Islet precursor cell (in vitro differentiated cells): ENCODE results near the gene CACNB4.
"Not testable (repeated sequence)": the region's sequence is repeated elsewhere in the genome, so short reads cannot be mapped to it uniquely, and the experiment has no call there.

ENCODE experiments used
- DNase-seq: peaks from one replicate; pipeline ENCODE4 v3.0.0-alpha.2; 2018

The CACNB4 gene

GRCh38 chr2:152016181-152017120, 82.4 kb downstream of the CACNB4 start:
- DNase-seq = no peak

GRCh38 chr2:152015552-152015951, 83.3 kb downstream of the CACNB4 start:
- DNase-seq = no peak

DNA sequence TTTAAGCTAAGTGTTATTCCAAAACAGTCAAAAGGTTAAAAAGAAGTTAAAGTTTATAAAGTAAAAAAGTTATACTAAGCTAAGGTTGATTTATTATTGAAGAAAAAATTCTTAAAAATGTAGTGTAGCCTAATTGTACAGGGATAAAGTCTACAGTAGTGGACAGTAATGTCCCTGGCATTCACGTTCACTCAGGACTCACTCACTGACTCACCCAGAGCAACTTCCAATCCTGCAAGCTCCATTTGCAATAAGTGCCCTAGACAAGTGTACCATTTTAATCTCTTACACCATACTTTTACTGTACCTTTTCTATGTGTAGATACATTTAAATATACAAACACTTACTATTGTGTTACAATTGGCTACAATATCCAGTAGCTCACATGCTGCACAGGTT, 86.1 kb downstream of the CACNB4 start:
- no peak for DNase-seq

DNA sequence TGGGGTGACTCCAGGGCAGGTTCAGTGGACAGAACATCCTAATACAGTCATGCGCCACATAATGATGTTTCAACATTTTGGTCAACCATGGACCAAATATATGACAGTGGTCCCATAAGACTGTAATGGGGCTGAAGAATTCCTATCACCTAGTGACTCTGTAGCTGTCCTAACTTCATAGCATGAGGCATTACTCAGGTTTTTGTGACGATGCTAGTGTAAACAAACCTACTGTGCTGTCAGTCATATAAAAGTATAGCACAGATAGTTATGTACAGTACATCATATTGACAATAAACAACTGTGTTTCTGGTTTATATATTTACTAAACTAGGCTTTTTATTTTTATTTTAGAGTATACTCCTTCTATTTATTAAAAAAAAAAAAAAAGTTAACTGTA, 87.1 kb downstream of the CACNB4 start:
- DNase-seq = no peak

DNA sequence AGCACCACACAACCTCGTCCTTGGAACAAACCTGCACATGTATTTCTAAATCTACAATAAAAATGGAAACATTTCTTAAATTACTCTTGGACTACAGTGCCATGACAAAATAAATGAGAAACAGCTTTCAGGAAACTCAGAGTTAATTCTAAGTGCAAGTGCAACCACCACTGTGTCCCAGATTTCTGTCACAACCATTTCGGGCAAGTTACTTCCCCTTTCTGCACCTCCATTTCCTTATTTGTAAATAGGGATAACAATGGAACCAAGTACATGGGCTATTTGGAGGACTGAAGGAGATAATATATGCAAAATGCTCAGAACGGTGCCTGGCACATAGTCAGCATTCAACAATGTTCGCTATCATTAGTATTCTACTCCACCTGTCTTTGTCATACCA, 93.2 kb downstream of the CACNB4 start:
- DNase-seq = no peak

DNA sequence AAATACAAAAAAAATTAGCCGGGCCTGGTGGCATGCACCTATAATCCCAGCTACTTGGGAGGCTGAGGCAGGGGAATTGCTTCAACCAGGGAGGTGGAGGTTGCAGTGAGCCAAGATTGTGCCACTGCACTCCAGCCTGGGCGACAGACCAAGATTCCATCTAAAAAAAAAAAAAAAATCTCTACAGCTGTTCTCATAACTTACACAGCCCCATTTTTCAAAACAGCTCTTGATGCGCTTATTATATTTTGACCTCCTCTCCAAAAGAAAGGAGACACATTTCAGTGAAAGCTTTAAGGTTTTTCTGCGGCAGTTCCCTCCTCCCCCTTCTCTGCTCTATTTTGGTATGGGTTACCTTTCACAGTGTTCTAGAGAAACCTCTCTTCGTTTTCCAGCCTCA, 95.6 kb downstream of the CACNB4 start:
- not testable (repeated sequence) for DNase-seq

DNA sequence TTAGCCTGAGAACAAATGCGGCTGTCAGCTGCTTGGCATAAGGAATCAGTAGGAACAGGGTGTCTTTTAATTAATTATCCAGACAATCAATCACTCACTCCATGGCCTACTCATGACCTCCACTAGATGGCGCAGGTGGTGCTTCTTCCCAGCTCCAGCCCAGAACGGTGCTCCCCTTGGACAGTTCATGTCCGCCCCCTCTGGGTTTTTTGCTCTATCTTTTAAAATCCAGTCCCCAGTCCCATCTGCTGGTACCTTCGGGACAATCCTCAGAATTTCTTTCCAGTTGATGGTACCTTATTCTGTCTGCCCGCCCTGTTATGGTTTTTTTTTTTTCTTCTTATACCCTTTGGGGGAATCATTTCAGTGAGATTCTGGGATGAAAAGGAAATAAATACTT, 99.8 kb downstream of the CACNB4 start:
- DNase-seq = peak; percentile 73

DNA sequence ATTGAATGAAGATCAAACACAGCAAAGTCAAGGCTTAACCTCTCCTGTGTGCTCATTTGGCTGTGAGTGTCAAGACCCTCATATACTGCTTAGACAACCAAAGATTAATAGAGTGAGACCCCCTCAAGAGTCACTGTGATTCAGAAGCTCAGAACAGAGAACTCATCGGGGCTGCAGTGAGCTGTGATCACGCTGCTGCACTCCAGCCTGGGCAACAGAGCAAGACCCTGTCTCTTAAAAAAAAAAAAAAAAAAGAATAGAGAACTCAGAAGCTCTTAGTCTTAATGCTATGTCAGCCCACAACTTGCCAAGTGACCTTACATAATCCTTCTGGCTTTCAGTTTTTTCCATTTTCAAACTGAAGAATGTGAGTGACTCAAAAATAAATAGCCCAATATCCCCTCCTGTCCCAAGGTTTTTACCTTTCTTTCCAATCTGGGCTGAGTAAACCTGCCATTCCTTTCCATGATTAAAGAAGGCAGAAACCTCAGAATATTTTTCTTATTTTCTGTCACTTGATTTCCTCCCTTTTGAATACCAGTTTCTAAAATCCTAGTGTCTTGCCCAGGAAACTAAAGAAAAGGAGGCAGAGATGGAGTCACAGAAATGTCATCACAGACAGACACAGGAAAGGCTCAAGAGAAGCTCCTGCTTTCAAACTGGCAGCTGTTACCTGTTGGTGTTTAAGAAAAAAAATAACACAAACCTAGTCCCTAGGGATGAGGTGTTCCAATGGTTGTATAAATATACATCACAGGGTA, 102.4 kb downstream of the CACNB4 start:
- no peak for DNase-seq

- DNase-seq = no peak
These were observed 103.7 kb downstream of the CACNB4 start for GRCh38 chr2:151995161-151995557.

DNA sequence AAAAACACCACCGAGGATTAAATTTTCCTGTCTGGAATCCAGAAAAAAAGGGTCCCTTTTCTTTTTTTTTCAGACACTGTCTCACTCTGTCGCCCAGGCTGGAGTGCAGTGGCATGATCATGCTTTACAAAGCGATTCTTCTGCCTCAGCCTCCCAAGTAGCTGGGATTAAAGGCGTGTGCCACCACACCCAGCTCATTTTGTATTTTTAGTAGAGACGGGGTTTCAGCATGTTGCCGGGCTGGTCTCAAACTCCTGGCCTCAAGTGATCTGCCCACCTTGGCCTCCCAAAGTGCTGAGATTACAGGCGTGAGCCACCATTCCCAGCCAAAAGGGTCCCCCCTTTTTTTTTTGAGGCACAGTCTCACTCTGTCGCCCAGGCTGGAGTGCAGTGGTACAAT, 104.7 kb downstream of the CACNB4 start:
- DNase-seq = not testable (repeated sequence)

DNA sequence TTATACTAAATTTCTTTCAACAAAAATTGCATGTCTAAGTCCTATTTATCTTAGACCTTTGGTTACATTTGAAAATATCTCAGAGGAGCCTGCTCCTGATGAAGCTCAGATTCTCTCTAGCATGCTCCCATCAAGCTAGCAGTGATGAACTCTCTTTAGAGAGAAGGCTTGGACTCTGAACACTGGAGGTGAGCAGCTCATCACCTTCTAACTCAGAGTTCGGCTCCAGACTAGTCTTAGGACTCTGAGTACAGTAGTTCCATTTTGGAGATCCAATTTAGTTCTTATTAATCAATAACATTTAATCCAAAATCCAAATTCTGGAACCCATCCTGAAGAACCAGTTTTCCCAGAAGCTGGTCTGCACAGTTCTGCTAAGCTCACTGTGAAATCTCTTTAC, 107.8 kb downstream of the CACNB4 start:
- DNase-seq = no peak

- DNase-seq = no peak
These were observed 109.5 kb downstream of the CACNB4 start for GRCh38 chr2:151989378-151989777.

DNA sequence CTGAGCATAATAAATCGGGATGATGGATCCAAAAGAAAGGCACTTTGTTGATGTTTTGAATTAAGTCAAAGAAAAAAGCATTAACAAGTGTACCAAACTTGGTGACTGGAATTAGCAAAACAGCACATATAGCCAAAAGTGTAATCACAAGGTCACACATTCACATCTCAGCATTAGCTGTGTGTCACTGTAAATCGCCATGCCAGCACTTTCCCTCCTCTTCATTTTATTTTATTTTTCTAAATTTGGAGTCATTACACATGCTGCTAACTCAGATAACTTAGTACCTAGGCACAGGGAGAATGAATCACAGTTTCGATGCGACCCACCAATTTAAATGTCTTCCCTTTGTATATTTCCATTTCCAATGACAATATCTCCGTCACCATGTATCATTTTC, 111.4 kb downstream of the CACNB4 start:
- DNase-seq = no peak

GRCh38 chr2:151984424-151985083, 114.3 kb downstream of the CACNB4 start:
- DNase-seq = no peak

GRCh38 chr2:151983221-151983620, 115.6 kb downstream of the CACNB4 start:
- no peak for DNase-seq

DNA sequence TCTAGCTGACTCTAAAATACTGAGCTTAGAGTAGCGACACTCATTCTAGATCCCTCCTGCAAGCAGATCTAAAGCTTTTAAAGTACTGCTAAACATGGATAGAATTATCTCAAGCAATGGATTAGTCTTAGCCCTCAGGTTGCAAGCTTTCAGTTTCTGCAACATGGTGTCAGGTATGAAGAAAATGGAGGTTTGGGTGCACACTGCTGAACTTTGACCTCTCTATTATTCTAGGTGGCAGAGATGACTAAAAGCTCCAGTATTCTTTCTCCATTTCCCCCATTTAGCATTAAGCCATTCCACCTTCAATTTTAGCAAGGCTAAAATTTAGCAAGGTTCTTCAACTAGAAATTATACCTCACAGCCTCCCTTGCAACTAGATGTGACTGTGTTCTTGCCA, 117.0 kb downstream of the CACNB4 start:
- DNase-seq = no peak

DNA sequence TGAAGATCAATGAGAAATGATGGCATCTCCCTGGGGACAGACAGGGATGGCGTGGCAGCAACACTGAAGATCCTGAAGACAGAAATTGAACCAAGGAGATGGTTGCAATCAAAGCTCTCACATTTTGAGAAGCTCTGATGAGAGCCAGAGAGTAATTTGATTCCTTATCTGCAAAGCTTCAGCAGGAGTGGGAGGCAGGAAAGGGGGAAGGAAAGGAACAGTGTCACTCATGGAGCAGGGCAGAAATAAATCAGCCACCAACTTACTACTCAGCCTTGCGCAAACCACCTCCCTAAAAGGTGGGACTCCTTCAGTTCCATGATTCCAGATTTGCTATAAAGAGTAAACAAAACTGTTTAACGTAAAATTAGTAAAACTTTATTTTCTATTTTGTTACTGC, 119.2 kb downstream of the CACNB4 start:
- DNase-seq = no peak

DNA sequence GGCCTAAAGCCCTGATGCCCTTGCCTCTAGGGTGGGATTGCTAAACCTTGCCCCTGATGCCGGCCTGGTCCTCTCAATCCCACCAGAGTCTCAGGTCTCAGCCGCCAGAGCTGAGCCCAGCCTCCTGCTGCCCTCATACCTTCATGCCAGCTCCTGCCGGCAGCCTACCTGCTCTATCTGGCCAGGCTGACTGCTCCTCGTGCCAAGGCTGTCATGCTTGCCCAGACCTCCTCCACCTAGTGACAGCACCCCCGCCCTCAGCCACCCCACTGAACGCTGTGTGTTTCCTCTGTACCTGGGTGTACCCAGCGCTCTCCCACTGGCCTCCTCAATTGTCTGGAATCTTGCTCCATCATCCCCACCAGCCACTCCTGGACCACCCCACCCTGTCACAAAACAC, 120.1 kb downstream of the CACNB4 start:
- DNase-seq = no peak

- DNase-seq = no peak
These were observed 121.2 kb downstream of the CACNB4 start for GRCh38 chr2:151977631-151978030.

GRCh38 chr2:151976945-151977353, 121.9 kb downstream of the CACNB4 start:
- DNase-seq = no peak

- DNase-seq = no peak
These were observed 123.1 kb downstream of the CACNB4 start for GRCh38 chr2:151975460-151976414.

- DNase-seq = no peak
These were observed 123.9 kb downstream of the CACNB4 start for GRCh38 chr2:151974988-151975387.

DNA sequence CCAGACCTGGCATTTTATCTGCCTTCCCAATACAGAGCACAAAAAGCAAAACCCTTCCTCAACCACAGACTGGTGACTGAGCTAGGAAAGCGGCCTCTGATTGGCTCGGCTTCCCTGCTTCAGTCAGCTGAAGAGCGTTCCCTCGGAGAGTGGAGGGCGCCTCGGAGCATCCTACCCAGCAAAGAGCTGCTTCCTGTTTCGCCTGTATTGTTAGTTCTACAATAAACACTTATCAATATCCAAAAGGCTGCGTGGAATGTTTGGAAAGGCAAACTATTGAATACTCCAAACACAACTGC, 125.0 kb downstream of the CACNB4 start:
- DNase-seq = peak; percentile 93
